GM19023 (cell line): Measurements from ENCODE around the gene HCN2.

Experiments
- ATAC-seq: cut with Tn5 transposase; IDR thresholded peaks from one replicate; pipeline ENCODE4 v1.9.1; 2021; ENCODE audit warnings: mild to moderate bottlenecking, moderate library complexity; ENCODE audit not compliant: unreplicated experiment

HCN2 gene

DNA sequence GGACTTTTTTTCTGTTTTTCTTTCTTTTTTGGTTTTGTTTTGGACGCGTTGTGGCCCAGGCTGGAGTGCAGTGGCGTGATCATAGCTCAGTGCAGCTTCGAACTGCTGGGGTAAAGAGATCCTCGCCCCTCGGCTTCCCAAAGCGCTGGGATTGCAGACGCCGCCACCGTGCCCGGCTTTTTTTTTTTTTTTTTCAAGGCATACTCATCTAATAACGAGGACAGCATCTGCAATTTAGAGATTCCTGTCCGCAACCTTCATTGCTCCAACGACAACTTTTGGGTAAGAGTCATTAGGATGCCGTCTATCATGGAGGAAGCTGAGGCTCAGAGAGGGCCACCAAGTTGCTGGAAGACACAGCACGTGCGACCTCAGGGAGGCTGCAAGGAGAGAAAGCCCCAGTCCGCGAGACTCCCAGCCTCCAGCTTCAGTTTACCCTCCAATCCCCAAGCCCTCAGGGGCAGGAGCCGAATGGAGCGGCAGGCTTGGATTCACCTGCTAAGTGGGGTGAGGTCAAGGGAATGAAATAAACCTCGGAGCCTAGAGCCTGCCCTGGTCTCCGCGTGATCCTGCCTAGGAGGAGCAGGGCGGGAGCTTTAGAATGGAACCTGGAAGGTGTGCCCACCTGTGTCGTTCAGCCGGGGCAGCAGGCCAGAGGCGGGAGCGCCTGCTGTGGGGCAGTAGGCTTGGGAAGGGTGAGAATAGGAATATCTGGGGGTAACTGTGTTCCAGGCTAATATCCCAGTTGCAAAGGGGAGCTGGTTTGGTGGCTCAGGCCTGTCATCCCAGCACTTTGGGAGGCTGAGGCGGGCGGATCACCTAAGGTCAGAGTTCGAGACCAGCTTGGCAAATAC, 44.3 kb downstream of the HCN2 start:
- ATAC-seq, result no peak

DNA sequence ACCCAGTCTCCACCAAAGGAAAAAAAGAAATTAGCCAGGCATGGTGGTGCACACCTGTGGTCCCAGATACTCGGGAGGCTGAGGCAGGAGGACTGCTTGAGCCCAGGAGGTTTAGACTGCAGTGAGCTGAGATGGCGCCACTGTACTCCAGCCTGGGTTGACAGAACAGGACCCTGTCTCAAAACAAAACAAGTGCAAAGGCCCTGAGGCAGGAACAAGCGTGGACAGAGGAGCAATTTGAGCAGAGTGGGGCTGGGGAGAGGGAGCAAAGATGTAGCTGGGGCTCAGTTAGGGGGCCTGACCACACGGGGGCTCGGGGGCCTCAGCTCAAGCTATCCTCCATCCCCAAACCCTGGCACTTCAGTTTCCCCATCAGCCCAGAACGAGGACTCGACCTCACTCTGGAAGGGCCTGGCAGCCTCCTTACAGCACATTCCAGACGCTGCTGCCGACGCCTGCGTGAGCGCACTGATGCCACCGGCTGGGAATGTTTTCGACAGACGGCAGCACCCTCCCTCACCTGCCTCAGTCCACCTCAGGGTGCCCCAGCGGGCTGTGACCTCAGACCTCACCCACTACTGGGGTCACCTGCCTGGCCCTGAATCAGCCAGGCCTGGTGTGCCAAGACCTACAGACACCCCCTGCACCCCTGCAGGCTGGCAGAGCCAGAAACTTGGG, 45.4 kb downstream of the HCN2 start:
- no peak for ATAC-seq

DNA sequence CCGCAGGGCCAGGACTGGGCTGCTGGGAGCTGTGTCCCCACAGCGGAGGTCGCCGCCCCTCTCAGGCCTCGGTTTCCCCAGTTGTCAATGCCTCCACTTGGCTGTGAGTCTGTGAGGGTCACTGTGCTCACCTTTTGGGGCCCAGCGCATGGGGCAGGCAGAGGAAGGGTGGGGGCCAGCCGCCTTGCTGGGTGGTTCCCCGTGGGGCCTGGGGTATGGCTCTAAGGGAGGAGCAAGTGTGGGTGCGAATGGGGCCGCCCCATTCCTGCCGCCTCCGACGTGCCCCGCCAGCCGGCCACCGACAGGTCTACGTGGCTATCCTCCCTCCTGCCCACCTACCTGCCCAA, 49.2 kb downstream of the HCN2 start:
- ATAC-seq, result no peak

DNA sequence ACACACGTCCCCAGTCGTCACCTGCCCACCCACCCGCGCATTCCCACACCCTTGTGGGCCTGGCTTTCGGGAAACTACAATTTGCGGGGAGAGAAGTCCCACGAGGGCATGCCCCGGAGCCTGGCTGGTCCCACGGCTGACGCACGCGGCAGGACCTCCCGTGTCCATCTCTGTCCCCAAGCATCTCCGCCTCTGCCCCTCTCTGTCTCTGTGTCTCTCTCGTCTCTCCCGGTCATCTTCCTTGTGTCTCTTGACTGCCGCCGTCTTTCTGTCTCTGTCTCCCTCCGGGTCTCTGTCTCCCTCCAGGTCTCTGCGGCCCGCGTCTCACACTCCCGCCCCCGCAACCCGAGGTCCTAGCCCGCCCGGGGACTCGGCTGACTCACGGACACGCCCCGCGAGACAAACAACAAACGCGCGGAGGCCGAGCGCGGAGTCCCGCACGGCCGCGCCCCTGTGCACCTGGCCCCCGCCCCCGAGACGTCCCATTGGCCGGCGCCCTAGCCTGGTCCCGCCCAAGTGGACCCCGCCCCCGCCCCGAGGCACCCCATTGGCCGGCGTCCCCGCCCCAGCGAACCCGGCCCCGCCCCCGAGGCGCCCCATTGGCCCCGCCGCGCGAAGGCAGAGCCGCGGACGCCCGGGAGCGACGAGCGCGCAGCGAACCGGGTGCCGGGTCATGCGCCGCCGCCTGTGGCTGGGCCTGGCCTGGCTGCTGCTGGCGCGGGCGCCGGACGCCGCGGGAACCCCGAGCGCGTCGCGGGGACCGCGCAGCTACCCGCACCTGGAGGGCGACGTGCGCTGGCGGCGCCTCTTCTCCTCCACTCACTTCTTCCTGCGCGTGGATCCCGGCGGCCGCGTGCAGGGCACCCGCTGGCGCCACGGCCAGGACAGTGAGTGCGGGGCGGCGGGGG, 49.8 kb downstream of the HCN2 start, which contains the start of gene FGF22:
FGF22 (plus strand) TSS at position 627 of the 908 bp plus-strand sequence; CDS start at position 674, 47 bp downstream.
- peak; percentile 42 for ATAC-seq

DNA sequence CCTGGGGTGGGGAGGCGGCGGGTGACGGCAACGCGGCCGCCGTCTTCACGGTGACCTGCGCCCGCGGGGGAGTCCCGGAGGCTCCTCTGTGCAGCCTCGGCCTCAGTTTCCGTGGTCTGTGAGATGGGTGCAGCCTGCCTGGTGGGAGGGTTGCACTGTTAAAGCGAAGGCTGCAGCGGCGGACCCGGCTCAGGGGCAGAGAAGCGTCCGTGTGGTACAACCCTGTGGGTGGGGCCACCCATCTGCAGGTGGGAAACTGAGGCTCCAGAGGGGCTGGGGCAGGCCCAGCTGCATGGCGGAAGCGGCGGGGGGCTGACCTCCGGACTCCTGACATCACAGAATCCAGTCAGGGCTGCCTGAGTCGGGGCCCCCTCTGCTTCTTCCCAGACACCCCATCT, 50.5 kb downstream of the HCN2 start:
- ATAC-seq, result no peak

DNA sequence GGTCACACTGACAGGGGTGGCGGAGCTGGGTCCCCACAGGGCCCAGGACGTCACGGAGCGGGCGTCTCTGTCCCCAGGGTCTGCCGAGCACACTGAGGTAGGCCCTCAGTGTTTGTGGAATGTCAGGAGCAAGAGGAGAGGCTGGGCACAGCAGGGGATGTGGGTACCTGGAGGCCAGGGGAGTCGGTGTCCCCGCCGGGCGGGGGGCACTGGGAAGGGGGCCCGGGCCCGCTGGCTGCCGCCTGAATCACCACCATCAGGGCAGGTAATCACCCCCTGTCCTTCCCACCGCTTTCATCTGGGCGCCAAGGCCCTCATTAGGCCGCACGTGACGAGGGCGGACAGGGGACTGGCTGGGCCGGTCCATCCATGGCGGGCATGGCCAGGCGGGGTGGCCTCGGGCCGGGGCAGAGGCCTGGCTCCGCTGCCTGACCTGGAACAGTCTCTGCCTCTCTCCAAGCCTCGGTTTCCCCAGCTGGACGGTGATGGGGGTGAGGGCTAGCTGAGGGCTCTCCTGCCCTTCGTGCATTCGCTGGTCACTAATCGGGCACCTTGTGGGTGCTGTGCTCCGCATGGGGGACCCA, 51.0 kb downstream of the HCN2 start:
- no peak for ATAC-seq

DNA sequence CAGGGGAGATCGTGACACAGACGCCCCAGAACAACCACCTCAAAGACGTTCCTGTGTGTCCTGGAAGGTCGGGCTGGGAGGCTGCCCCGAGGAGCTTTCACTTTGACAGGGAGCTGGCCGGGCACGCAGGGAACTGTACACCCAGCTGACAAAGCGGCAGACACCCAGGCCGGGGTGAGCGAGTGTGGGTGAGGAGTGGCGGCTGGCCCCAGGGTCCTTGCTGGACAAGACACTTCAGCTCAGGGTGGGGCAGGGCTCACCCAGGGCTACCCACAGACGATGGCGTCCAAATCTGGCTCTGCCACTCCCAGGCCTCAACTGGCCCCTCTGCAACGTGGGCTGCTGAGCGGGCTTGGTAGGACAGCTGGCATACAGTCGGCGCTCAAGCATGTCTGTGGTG, 52.0 kb downstream of the HCN2 start:
- ATAC-seq, result no peak

DNA sequence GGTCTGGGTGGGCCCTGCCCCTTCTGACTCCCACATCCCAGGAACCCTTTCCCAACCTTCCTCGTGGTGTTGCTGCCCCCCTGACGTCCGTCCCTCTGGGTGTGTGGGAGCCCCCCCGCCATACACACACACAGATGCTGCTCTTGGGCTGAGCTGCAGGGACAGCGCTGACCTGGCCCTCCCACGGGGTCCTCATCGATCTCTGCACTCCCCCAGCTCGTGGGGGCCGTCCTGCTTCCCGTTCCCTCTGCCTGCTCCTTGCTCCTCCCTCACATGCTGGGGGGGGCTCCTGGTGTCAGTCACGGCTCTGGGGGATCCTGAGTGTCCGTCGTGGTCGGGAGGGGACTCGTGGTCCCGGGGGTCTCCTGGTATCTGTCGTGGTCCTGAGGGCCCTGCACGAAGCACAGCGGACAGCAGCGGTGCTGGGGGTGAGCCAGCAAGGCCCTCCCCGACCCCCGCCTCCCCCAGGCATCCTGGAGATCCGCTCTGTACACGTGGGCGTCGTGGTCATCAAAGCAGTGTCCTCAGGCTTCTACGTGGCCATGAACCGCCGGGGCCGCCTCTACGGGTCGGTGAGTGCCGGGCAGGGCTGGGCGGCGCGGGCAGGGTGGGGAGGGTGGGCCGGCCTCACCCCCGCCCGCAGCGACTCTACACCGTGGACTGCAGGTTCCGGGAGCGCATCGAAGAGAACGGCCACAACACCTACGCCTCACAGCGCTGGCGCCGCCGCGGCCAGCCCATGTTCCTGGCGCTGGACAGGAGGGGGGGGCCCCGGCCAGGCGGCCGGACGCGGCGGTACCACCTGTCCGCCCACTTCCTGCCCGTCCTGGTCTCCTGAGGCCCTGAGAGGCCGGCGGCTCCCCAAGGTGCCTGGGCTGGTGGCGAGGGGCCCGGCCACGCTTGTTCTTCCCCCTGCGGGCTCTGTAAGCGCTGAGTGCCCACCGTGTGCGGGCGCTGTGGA, 53.4 kb downstream of the HCN2 start:
- no peak for ATAC-seq

DNA sequence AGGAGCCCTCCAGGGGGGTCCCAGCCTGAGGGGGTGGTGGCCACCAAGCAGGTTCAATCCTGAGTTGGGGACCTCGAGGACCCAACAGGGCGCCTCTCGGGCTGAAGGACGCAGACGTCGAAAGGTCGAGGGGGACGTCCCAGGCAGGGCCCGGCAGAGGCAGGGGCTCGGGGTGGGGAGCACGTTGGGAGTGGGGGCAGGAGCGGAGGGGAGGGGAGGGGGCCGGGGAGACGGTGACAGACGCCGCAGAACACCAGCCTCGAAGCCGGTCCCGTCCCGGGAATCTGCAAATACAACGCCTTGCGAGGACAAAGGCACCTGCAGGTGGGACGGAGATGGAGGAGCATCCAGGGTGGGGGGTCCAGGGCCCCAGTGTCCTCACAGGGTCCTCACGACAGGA, 54.1 kb downstream of the HCN2 start:
- ATAC-seq, result no peak

DNA sequence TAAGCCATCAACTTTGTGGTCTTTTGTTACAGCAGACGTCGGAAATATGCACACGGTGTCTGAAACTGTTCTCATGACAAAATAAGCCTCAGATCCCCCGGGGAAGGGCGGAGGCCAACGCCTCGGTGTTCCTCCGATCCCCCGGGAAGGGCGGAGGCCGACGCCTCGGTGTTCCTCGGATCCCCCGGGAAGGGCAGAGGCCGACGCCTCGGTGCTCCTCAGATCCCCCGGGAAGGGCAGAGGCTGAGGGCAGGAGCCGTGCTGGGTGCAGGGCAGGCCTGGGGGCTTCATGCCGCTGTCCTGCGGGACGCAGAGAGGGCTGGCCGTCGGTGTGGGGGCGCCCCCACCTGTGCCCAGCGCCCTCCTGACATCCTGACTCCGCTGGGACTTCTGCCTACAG, 54.7 kb downstream of the HCN2 start:
- ATAC-seq, result no peak

DNA sequence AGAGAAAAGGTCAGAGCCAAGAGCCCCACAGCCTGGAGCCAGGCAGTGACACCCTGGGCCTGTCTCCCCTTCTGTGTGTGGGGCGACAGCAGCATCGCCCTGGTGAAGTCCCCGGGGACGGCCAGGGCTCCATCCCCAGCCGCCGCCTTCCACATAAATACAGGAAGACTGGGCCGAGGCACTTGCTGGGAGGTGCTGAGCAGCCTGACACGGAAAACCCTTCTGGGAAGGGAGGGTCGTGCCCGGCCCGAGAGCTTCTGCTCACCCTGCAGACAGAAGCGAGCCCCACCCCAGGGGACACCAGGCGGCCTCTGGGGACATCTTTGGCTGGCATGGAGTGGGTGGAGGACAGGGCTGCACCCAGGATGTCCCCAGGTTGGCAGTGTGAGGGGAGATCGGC, 55.1 kb downstream of the HCN2 start:
- no peak for ATAC-seq

DNA sequence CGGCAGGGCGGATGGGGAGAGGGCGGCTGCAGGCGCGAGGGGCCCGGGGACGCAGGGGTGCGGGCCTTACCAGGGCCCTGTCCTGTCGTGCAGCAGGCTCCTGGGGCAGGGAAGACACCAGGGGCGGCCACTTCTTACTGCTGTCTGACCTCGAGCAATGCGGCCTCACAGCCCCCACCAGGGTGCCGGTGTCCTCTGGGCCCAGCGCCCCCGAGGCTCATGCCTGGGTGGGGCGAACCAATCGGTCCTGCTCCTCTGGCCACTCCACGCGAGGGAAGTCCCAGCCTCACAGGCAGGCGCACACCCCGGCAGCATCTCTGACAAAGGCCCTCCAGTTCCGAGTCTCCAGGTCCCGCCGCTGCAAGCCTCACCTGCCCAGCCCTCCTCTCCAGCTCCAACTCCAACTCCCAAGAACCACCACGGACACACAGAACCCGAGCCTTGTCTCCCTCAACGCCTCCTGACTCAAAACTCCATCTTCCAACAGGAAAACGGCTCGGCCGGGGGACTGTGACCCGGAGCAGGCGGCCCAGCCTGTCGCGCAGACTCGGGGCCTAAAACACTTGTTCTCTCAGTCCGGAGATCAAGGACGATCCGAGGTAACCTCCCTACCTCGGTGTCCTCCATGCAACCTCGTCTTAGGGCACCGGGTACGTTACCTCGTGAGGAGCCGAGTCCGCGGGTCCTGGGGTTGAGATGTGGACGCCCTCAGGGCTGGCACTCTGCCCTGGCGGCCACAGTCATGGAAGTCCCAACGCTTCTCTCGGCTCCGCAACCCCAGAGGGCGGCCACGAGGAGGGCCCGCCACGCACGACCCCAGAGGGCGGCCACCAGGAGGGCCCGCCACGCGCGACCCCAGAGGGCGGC, 56.5 kb downstream of the HCN2 start:
- ATAC-seq, result no peak

DNA sequence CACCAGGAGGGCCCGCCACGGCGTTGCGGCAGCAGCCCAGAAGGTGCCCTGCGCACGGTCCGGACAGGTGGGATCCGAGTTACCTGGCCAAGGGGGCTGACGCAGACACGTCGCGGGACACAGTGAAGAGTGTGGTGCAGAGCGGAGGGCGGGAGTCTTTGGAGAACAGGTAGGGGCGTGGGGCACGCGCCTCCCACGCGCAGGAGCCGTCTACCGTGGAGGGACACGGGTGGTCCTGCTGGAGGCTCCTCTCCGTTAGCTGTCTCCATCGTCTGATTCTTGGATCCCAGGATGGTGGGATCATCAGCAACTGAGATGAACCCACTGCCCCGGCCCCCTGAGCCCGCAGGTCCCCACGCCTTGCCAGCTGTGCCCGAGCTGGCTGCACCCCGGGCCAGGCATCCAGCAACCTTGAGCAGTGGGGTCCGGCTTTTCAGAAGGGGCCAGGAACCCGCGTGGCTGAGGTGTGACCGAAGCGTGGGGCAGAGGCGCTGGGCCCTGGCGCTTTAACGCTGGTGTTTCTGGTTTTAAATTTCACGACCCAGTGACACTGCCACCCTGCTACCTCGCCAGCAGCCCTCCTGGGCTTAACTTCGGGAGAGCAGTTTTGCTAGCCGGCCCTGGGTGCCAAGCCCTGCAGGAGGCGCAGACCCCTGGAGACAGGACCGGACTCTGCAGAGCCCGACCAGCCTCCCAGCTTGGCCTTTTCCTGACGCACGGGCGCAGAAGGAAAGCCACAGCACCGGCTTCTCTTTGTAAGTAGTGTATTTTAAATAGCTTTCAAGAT, 57.3 kb downstream of the HCN2 start:
- ATAC-seq, result no peak

DNA sequence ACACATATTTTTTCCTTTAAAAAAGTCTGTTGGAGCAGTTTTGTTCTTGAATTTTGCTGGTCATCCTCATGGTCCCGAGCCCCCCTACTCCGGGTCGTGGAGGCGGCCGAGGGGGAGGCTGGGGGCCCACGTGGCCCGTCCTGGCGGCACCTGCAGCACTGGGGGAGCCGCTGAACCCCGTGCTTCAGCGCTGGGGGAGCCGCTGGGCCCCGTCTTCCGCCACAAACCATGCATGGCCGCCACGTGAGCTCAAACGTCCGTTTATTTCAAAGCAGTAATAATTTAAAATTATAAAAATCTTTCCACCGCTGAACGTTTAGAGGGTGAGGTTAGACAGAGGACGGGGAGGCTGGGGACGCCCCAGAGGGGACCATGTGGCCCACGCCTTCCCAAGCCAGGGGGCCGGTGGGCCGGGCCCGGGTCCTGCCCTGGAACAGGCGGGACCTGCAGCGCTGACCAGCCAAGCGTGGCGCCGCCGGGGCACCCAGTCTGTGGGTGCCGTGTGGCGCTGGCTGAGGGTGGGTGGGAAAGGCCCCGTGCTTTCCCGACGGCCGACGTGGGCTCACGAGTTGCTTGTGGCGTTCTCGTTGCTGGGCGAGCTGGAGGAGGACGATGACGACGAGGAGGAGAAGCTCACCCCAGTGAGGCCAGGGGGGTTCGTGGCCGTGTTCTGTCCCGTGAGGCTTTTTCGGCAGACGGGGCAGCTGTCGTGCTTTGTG, 58.0 kb downstream of the HCN2 start:
- no peak for ATAC-seq

DNA sequence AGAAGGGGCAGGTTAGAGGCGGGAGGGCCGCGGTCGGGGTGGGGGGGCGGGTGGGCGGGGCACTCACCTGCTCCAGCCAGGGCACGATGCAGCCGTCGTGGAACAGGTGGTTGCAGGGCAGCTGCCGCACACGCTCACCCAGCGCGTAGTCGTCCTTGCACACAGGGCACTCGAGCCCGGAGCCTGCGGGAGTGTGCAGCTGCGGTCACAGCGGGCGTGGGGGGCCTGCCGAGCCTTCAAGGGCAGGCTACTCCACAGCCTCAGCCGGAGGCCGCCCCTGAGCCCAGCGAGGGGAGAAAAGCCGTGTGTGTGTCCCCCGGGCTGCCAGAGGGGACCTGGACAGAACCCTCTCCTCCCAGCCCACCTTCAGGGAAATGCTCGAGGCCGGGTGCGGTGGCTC, 58.6 kb downstream of the HCN2 start:
- no peak for ATAC-seq

DNA sequence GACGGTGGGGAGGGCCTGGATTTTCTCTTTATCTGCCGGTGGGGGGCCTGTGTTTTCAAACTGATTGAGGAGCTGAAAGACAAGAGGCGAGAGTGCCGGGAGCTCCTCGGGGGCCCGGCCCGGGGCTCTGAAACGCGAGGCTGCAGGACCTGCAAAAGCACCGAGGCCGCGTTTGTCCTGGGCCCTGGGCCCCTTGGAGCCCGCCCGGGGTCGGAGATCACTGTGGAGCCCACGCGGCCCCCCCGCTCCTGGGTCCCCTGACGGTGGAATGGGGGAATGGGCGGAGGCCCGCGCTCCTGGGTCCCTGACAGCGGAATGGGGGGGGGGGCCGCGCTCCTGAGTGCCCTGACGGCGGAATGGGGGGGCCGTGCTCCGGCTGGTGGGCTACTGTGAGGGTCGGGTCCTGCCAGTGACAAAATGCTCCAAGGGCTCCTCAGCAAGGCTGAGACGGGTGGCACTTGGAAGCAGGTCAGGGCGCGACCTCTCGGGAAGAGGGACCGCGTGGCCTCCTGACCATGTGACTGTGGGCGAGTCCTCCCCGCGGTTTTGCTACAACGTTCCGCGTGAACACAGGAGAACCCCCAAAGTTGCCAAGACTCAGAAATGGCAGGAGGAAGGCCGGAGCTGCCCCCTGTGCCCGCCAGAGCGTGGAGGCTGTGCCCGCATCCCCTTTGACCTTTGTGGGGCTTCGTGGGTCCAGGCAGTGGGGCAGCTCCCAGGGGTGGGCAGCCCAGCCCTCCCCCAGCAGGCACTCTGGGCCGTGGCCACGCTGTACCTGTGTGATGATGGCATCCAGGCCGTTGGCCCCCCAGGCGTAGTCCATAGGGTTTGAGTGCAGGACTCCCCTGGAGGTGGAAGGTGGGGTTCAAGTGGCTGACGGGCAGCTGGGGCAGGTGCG, 59.5 kb downstream of the HCN2 start:
- ATAC-seq, result no peak

DNA sequence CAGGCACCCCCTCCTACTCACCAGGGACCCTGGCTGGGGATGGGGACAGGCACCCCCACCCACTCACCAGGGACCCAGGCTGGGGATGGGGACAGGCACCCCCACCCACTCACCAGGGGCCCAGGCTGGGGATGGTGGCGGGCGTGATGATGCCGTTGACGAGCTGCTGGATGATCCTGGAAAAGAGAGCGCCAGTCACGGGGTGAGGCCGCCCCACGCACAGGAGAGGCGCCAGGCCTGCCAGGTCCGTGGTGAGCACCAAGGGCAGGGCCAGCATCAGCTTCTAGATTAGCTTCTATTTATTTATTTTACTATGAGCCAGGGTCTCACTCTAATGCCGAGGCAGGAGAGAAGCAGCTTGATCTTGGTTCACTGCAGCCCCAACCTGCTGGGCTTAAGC, 60.4 kb downstream of the HCN2 start:
- ATAC-seq, result no peak
